HG02678 (cell line): ENCODE measurements around the gene IDH3A.

Source experiments
- ATAC-seq: cut with Tn5 transposase; IDR thresholded peaks from one replicate; pipeline ENCODE4 v1.9.1; 2021; ENCODE audit warnings: mild to moderate bottlenecking, moderate library complexity; ENCODE audit not compliant: unreplicated experiment

Gene IDH3A

GRCh38 chr15:78164010-78164409 is 14.8 kb downstream of the IDH3A start:
- no peak for ATAC-seq

DNA sequence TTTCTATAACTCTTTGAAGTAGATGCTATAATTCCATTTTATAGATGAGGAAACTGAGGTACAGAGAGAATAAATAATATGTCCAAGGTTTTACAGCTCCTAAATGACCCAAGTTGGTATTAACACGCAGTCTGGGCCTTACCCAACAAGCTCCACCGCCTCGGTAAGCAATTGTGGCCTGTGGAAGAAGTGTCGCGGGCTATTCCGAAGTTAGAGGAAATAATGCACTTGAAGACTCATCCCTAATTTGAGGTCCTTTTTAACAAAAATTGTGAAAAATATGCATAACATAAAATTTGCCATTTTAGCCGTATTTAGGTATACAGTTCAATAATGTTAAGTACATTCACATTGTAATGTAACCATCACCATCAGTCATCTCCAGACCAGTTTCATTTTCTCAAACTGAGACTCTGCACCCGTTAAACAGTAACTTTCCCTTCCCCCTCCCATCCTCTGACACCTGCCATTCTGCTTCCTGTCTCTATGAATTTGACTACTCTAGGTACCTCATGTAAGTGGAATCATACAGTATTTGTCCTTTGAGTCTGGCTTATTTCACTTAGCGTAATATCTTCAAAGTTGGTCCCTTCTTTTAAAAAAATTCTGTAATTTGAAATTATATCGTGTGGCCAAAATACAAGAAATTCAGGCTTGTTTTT is 18.2 kb downstream of the IDH3A start:
- ATAC-seq = peak; percentile 72

DNA sequence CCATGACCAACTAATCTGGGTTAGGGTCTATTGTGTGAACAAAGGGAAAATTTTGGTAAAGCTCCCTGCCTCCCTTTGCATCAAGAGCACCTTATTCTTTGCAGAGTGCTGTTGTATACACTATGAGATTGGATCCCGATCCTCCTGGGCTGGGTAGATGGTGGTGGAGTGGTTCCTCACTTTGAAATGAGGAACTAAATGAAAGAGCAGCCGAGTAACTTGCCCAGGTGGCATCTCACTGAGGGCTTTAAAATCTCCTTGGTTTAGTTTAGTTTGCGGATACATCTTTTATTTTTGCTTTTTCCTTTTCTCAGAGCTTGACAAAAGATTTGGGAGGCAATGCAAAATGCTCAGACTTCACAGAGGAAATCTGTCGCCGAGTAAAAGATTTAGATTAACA is 19.4 kb downstream of the IDH3A start:
- ATAC-seq = no peak

GRCh38 chr15:78170848-78171773 is 21.9 kb downstream of the IDH3A start:
- ATAC-seq = peak; percentile 56

GRCh38 chr15:78171864-78172472 is 22.8 kb downstream of the IDH3A start:
- no peak for ATAC-seq

GRCh38 chr15:78174401-78174800 is 25.2 kb downstream of the IDH3A start:
- peak; percentile 43 for ATAC-seq

- ATAC-seq = no peak
These were observed 26.2 kb downstream of the IDH3A start for GRCh38 chr15:78175330-78175729.

DNA sequence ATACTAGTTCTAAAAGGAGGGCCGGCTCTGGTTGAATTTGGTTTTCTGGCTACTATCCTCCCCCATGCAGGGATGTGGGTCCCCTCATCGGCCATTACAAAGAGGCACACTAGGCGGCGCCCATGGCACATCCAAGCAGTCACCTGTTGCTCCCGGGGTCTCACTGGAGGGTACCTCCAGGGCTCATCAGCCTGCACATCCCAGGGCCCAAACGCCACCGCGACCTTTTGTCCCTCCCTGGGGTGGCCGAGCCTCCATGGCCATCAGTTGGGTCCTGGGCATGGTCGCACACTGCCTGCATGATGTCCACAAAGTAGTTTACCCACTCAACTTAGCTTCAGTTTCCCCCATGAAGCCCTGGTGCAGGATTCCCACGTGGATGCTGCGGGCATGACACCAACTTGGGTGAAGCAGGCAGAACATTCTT is 28.3 kb downstream of the IDH3A start:
- no peak for ATAC-seq

- no peak for ATAC-seq
These were observed 28.9 kb downstream of the IDH3A start for GRCh38 chr15:78178064-78178463.

DNA sequence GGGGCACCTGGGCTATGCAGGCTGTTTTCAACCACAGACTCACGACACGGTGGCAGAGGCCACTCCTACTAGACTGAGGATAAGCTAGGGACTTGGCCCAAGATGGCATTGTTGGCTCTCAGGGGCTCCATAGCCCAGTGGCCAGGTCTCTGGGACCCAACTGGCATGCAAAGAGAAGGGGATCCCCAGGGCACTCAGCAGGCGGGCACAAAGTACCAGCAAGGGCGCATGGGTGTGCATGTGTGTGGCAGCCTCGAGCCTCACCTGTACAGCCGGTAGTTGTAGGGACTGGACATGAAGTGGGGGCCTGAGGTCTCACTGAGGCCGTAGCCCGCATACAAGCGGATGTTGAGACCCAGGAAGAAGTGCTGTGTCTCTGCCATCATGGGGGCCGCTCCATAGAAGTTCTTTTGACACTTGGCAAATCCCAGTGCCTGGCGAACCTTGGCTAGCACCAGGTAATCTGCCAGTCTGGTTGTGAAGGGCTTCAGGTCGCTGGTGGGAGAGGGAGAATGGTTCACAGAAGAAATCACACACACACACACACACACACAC is 30.2 kb downstream of the IDH3A start:
- ATAC-seq = no peak

DNA sequence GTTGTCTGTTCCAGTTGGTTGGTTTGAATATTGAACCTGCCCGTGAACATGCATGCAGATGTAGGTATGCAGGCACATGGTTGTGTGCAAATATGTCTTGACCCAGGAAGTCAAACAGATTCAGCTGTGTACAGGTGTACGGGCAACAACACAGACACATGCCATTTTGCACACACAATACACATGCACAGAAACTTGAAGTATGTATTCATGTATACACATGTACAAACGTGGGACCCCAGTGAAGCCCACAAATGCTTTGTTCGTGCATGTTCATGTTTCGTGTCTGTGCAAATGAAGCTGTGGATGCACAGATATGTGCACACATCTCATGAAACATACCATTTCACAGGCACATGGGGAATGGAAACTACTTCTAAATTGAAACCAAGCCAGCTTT is 30.7 kb downstream of the IDH3A start:
- no peak for ATAC-seq

DNA sequence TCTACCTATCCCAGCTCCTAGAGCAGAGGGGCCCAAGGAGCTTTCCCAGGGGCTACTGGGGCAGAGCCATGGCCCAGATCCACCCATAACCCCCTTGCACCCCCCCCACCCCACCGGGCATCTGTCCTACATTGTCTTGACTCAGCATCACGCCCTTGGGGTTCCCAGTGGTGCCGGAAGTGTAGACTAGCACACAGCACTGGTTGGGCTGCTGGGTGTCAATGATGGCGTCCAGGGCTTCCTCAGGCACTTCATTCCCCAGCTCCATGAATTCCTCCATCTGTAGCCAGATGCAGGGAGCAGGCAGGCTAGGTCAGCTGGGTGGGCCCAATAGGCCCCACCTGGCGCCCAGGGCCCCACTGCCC is 33.2 kb downstream of the IDH3A start:
- no peak for ATAC-seq

- ATAC-seq = no peak
These were observed 33.7 kb downstream of the IDH3A start for GRCh38 chr15:78182821-78183220.

DNA sequence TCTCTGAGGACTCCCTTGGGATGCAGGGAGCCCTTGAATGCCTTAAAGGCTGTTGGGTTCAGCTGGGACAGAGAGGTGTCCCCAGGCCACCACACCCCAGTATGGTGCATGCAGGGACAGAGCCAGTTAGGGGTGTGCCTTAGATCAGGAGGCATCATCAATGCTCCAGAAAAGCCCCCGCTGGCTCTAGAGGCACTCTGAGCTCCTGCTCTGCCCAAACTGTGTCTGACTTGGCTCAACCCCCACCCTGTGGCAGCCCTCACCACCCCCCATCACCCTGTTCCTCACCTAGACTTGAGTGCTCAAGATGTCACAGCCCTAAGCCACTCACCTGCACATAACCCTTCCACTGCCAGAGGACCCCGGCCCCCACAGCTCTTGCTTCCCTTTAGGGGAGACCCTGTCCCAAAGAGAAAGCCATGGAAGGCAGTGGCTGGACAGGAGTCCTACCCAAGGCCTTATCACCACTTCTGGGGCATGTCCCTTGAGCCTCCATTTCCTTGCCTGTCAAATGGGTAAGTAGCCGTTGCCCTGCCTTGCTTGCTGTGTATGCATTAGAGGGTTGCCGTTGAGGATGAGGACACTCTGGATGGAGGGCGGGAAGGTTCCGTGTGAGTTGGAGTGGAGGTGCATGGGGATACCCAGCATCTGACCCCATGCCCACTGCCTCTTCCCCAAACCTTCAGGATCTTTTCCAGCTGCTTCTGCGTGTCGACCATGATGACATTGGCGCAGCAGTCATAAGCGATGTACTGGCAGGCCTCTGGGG is 43.8 kb downstream of the IDH3A start:
- ATAC-seq = no peak

DNA sequence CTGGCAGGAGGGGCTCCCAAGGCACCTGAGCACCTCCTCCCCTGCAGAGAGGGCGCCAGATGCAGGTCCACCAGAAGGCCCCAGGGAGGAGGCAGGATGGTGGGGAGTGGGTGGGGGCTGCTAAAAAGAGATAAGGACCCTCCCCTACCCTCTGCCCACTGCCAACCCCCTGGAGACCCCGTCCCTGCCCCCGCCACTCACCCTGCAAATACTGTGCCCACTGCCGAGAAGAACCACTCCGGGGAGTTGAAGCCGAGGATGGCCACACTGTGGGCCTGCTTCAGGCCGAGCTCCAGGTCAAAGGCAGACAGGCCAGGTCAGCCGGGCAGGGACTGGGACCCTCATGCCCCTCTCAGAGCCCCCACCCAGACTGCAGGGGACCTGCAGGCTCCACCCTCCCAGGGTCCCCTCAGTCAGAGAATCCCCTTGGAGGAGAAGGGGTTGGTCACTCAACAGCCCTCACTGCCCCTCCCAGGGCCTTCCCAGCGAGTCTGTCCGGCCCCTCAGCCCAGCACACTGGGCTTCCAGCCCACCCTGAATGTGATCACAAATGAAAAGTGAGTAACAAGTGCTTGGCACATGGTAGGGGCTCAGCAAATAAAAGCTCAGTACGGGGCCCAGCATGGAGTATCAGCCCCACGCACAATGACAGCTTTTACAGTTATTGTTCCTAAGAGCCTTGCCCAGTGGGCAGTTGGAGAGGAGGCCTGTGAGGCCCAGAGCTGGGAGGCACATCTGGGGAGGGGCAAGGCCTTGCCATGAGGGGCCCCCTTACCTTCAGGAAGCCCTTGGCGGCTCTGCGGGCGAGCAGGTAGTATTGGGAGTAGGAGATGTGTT is 44.8 kb downstream of the IDH3A start:
- no peak for ATAC-seq

- no peak for ATAC-seq
These were observed 45.4 kb downstream of the IDH3A start for GRCh38 chr15:78194568-78194925.

DNA sequence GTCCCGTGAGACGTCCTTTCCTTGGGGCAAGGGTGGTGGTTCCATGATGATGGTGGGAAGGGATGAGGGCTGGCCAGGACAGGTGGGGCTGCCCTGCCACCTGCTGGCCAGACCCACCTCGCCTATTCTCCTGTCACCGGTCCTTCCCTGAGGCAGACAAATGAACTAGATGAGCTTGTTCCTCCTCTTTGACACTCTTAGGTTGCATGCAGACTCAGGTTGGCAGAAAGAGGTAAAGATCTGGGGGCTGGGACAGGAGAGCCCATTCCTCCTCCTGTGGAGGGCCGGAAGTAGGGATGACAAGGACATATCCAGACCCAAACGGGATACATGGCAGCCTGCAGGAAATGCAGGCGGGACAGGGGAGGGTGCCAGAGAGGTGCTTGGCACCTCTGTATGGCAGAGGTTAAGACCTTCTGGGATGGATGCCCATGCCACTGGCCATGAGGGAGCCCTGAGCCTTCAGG is 46.6 kb downstream of the IDH3A start:
- ATAC-seq = no peak

DNA sequence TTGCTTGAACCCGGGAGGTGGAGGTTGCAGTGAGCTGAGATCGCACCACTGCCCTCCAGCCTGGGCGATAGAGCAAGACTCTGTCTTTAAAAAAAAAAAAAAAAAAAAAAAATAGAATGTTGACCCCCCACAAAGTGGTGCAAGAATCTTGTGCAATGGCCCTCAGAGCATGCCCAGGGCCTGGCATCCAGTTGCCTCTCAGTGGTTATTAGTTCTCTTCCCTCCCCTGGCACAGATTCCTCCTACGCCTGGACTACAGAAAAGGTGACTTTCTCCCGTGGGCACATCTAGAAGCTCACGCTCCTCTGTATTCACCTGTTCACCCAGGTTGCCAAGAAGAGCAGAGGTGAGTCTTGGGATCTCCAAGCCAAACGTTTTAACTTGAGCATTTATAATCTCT is 48.5 kb downstream of the IDH3A start:
- no peak for ATAC-seq

DNA sequence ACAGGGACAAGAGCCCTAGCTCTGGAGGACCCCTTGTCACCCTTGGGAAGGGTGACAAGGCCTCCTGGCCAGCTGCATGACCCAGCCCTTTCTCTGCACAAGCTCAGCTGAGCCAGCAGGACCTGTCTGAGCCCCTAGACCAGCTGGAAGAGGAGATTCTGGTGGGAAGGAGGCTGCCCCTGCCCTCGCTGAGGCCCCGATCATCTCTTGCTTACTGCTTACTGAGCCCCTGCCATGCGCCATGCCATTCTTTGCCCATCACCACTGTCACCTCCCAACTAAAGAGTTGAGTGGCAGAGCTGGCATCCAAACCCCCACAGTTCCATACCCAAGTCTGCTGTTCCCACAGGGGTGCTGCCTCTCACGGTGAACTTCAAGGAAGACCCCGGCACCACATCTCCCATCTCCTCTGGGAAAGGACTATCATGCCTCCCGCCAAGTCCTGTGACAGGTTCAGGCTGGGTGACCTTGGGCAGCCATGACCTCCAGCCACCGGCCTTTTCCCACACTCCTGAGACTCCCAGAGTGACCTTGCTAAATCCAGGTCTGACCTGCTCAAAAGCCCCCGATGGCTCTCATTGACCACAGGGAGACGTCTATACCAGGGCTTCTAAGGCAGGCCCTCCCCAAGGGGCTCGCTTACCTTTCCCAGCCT is 51.2 kb downstream of the IDH3A start:
- ATAC-seq = no peak
